GM18517 (cell line): ENCODE data around the gene TLCD1.

Source experiments
- ATAC-seq: cut with Tn5 transposase; IDR thresholded peaks from one replicate; pipeline ENCODE4 v1.9.1; 2021; ENCODE audit warnings: mild to moderate bottlenecking, moderate library complexity; ENCODE audit not compliant: unreplicated experiment

Gene TLCD1, protein sequence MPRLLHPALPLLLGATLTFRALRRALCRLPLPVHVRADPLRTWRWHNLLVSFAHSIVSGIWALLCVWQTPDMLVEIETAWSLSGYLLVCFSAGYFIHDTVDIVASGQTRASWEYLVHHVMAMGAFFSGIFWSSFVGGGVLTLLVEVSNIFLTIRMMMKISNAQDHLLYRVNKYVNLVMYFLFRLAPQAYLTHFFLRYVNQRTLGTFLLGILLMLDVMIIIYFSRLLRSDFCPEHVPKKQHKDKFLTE

DNA sequence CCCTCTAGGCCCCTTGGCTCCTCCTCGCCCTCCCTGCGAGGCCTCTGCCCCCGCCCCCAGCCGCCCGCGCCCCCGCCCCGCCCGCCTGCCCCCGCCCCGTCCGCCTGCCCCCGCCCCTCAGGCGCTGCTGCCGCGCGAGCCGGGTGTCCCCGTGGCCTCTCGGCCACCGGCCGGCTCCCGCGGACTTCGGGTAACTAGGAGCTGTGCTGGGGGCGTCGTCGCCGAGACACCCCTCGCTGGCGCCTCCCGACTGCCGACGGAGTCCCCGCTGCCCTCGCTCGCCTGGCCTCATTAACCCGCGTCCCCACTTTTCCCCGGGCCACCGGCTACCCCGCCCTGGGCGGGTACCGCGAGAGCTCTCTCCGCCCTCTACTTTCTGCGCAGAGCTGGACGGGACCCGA is at the start of gene TLCD1:
Gene TLCD1 (minus strand): TSS at position 8 of the 401 bp plus-strand sequence. CDS start 136 bp downstream, outside the sequence.
- no peak for ATAC-seq

- no peak for ATAC-seq
Measured at GRCh38 chr17:28774206-28774605, 48.2 kb upstream of the TLCD1 start.

DNA sequence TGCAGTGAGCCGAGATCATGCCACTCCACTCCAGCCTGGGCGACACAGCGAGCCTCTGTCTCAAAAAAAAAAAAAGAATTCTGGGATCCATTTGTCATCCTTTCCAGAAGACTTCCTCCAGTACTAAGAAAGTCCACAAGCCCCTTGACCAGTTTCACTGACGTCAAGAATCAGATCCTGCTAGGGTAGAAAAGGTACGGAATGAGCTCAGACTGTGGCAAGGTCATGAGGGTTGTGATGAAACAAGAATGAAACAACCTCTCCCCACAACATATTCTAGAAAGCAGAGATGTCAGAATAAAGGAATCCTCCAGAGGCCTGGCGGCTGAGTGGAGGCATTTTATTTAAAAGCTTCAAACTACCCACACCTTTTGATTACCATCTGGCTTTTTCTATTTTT is 47.7 kb upstream of the TLCD1 start:
- no peak for ATAC-seq

DNA sequence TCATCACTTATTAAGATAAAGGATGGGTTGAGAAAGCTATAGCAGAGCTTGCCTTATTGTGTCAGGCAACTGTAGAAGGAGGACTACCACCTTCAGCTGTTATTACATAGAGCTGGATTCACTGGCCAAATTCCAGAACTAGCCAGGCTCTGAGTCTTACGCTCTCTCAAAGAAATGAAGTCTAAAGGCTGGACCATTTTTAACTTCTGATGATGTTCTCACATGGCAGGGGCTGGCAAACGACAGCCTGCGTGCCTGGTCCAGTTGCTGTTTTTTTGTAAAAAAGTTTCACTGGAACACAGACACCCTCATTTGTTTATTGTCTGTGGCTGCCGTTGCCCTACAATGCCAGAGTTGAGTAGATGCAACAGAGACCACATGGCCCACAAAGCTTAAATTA is 39.0 kb upstream of the TLCD1 start:
- ATAC-seq, result no peak

GRCh38 chr17:28763804-28764266 is 37.8 kb upstream of the TLCD1 start:
- peak; percentile 42 for ATAC-seq

DNA sequence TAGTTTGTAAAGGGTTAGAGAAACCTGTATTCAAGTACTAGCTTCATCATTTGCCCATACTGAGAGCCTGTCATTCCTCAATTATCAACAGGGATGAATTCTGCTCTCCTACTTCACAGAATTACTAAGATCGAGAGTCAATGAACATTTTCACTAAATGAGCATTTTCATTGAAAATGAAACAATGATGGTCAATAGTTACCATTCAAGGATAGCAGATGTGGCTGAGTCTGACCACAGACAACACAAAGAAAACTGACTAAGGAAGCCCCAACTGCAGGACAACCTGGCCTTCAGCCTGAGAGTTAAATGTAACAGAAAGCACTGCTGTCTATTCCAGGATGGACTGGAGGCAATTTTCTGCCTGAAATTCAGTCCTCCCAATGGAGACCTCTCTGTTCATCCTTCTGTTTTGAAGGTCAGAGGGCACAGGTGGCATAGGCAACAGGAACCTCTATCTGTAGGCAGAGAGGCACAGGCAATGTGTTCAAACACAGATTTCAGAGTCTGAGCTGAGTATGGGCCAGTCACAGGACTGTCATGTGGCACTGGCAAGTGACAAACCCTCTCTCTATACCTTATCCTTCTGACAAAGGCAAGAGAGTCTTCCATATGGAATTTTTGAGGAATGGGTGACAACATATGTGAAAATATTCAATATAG is 37.2 kb upstream of the TLCD1 start:
- ATAC-seq, result peak; percentile 55

DNA sequence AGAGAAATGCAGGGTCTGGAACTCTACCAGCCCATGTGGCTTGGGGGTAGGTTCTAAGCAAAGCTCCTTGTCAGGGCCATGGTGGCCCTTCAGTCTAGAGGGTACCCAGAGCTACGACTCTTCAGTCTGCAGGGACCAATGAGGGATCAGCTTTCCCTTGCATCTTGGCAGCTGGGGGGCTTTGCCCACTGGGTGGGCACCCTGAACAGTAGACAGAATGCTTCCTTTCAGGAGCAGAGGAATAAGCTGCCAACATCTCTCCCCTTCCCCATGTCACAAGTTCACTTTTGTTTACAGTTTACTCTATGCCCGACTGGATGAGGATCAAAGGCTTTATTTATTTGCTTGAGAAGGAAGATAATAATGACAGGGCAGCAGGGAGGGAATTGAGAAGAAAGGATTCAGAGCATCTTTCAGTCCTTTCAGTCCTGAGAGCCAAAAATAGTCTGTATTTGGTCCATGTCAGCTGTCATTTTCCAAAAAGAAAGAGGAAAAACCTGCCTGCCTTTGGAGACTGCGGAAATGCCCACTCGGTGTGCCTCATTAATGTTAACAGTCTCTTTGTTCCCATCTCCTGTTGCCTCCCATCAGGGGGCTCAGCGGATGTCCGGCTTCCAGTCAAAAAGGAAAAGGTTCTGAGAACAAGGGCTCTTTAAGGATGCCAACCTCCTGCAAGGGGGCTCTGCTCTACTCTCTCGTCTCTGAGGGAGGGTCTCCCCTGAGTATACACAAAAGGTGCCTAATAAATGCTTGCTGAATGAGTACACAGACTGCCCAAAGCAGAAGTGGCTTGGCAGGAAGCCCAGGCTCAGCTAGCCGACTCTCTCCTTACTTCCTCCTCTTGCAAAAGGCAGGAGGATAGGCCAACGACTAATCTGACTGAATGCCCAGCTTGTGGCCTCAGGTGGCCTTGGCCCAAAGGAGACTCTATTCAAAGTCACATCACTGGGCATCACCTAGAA is 34.8 kb upstream of the TLCD1 start:
- no peak for ATAC-seq

DNA sequence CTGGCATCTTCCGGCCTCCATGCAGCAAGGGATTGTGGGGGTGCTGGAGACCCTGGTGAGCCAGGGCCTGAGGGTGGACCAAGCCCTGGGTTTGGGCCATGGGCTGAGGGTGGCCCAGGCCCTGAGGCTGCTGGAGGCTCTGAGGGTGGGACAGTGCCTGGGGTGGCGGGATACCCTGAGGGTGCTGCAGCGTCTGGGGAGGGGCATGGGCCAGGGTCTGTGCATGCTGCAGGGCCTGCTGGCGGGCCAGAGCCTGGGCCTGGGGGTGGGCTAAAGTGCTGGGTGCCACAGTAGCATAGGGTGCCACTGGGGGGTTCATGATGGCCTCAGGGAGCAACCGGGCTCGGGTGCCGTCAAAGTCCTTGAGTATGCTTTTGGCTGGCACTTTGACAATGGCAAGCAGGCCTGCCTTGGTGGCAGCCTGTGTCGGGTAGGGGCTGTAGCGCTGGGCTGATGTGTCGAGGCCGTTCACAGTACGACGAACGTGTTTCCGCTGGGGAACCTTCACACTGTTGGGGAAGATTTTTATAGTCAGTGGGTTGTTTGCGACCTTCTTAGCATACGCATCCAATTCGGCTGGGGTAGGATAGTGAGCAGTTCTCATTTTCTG is 33.3 kb upstream of the TLCD1 start:
- ATAC-seq, result no peak

DNA sequence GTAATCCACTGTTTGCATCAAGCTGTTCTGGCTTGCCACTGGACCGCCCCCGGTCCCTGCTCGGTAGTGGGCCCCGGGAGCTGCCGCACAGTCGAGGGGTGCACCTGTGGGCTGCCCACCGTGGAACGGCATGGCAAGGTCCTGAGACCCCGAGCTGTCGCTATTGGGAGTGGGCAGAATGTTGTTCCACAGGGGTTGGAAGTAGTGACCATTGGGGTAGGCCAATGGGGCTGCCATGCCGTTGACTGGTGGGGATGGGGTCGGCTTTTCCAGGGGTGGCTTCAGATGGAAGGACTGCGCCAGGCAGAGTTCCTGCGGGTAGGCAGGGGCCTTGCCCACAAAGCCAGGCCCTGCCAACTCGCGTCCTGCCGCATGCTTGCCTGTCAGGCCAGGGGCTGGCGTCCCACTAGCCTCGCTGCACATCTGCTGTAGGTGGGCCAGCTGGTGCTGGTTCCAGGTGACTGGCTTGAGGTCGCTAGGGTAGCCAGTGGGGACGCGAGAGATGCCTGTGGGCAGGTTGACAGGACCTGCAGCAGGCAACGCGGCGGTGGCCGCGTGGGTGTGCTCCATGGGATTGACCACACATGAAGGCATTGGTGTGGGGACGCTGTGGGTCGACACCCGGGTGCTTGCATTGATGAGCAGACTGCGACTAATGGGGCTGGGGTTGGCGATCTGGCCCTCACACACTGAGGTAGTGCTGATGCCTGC is 32.5 kb upstream of the TLCD1 start:
- ATAC-seq, result no peak

DNA sequence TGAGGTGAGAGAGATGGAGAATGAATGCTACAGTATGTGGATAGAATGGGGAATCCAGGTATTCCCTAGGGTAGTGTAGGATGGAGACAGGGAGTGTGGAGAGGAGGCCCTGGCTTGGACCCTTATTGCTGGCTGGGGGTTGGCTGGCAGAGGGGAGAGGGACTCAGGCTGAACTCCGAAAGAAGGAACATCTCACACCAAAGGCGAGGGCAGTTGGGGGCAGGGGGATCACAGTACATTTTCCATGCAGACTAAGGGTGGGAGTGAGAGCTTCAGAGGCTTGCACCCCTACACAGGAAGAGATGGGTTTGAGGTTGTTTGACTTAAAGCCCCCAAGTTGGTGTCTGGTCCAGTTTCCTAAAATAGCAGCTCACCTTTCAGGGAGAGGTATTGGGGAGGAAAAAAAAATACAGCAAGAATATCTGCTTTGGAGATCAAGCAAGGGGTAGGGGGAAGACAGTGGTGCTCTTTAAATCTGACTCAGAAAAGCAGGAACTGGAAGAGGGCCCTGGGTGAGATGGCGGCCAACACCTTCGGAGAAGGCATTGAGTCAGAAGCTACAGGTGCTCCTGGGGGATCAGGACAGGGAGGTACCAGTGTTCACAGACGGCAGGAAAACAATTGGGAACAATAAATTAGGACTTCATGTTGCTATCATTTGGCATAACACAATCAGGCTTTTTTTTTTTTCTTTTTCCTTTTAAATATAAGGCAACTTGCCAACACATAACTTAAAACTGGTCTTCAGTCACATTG is 30.2 kb upstream of the TLCD1 start:
- ATAC-seq, result no peak

DNA sequence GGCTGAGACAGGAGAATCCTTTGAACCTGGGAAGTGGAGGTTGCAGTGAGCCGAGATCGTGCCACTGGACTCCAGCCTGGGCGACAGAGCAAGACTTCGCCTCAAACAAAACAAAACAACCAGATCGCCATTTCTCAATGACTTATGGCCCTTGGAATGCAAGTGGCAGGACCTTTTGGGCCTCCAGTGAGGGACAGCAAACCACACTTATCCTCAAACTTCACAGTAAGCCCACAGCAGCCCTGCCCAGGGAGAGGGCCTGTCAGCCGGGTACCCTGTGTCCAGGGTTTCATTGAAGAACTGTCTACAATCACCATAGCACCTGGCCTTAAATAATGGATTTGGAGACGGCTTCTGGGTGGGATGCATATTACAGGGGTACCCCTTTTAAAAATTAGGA is 29.5 kb upstream of the TLCD1 start:
- ATAC-seq, result no peak

- no peak for ATAC-seq
Measured at GRCh38 chr17:28751600-28752366, 25.8 kb upstream of the TLCD1 start.

GRCh38 chr17:28750178-28751047 is 24.4 kb upstream of the TLCD1 start:
- peak; percentile 67 for ATAC-seq

DNA sequence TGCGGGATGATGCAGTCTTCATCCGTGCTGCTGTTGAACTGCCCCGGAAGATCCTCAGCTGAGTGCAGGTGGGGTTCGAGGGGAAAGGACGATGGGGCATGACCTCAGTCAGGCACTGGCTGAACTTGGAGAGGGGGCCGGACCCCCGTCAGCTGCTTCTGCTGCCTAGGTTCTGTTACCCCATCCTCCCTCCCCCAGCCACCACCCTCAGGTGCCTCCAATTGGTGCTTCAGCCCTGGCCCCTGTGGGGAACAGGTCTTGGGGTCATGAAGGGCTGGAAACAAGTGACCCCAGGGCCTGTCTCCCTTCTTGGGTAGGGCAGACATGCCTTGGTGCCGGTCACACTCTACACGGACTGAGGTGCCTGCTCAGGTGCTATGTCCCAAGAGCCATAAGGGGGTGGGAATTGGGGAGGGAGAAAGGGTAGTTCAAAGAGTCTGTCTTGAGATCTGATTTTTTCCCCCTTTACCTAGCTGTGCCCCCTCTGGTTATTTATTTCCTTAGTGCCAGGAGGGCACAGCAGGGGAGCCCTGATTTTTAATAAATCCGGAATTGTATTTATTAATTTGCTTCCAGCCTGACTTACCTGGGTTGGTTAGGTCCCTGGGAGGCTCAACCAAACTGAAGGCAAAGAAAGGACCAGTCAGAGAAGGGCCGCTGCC is 23.6 kb upstream of the TLCD1 start:
- no peak for ATAC-seq

DNA sequence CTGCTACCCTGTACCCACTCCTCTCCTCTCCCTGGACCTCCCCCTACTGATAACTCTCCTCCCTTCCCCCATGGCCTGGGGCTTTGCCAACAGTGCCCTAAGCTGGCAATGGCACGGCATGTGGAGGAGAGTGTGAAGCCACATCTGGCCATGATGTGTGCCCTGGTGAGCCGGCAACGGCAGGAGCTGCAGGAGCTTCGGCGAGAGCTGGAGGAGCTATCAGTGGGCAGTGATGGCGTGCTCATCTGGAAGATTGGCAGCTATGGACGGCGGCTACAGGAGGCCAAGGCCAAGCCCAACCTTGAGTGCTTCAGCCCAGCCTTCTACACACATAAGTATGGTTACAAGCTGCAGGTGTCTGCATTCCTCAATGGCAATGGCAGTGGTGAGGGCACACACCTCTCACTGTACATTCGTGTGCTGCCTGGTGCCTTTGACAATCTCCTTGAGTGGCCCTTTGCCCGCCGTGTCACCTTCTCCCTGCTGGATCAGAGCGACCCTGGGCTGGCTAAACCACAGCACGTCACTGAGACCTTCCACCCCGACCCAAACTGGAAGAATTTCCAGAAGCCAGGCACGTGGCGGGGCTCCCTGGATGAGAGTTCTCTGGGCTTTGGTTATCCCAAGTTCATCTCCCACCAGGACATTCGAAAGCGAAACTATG is 23.0 kb upstream of the TLCD1 start:
- ATAC-seq, result no peak

GRCh38 chr17:28747801-28748750 is 22.0 kb upstream of the TLCD1 start:
- ATAC-seq, result no peak
